OCI-LY1 (cell line): ENCODE measurements around the gene ZNF827.

Experiments
- H2AFZ ChIP-seq: fragments of 200-600 bp; sonication (generic), shearing (Covaris generic); 2 replicates; pipeline ENCODE4 v1.6.0; 2014; ENCODE audit warnings: antibody characterized with exemption, mild to moderate bottlenecking, low read length
- H3F3A ChIP-seq: fragments of 200-600 bp; sonication (generic), shearing (Covaris generic); 2 replicates; pipeline ENCODE4 v1.6.0; 2014; ENCODE audit warnings: mild to moderate bottlenecking, antibody characterized with exemption, low read length, moderate library complexity; ENCODE audit not compliant: insufficient read depth
- H3K27ac ChIP-seq: fragments of 200-600 bp; sonication (generic); 2 replicates; pipeline ENCODE4 v1.5.1; 2014; ENCODE audit warnings: low read length, mixed run types, mild to moderate bottlenecking, low read depth; ENCODE audit not compliant: poor library complexity, severe bottlenecking
- H3K27me3 ChIP-seq: fragments of 200-600 bp; sonication (generic); 2 replicates; pipeline ENCODE4 v1.6.0; 2014; ENCODE audit warnings: antibody characterized with exemption, mild to moderate bottlenecking, low read length, moderate library complexity; ENCODE audit not compliant: insufficient read depth
- H3K36me3 ChIP-seq: fragments of 200-600 bp; sonication (generic); 2 replicates; pipeline ENCODE4 v1.6.1; 2014; ENCODE audit warnings: mild to moderate bottlenecking, antibody characterized with exemption, low read length, moderate library complexity, mixed read lengths; ENCODE audit not compliant: insufficient read depth
- H3K4me1 ChIP-seq: fragments of 200-600 bp; sonication (generic); 2 replicates; pipeline ENCODE4 v1.5.1; 2014; ENCODE audit warnings: mild to moderate bottlenecking, low read length, moderate library complexity; ENCODE audit not compliant: insufficient read depth, severe bottlenecking
- H3K4me2 ChIP-seq: fragments of 200-600 bp; sonication (generic), shearing (Covaris generic); 2 replicates; pipeline ENCODE4 v1.6.1; 2014; ENCODE audit warnings: low read length
- H3K4me3 ChIP-seq: fragments of 200-600 bp; sonication (generic); 2 replicates; pipeline ENCODE4 v1.5.1; 2014; ENCODE audit warnings: low read length, low read depth, mild to moderate bottlenecking, mixed read lengths; ENCODE audit not compliant: poor library complexity, severe bottlenecking
- H3K79me2 ChIP-seq: fragments of 200-600 bp; shearing (Covaris generic); 2 replicates; pipeline ENCODE4 v1.6.1; 2016; ENCODE audit warnings: mixed run types, low read length, mixed read lengths; ENCODE audit not compliant: insufficient read depth
- H3K9ac ChIP-seq: fragments of 200-600 bp; sonication (generic), shearing (Covaris generic); 2 replicates; pipeline ENCODE4 v1.6.1; 2014; ENCODE audit warnings: mild to moderate bottlenecking, low read length, mixed read lengths
- H3K9me2 ChIP-seq: fragments of 200-600 bp; sonication (generic), shearing (Covaris generic); 2 replicates; pipeline ENCODE4 v1.6.1; 2014; ENCODE audit warnings: low read depth, mild to moderate bottlenecking, low read length, mixed read lengths
- H3K9me3 ChIP-seq: fragments of 200-600 bp; shearing (Covaris generic); 2 replicates; pipeline ENCODE4 v1.6.1; 2014; ENCODE audit warnings: low read length, mixed read lengths
- H4K20me1 ChIP-seq: fragments of 200-600 bp; sonication (generic), shearing (Covaris generic); 2 replicates; pipeline ENCODE4 v1.6.0; 2016; ENCODE audit warnings: mild to moderate bottlenecking, low read length; ENCODE audit not compliant: insufficient read depth
- CTCF ChIP-seq: fragments of 200-600 bp; sonication (generic), shearing (Covaris generic); IDR thresholded peaks from 2 replicates; pipeline ENCODE4 v1.5.1; 2017; ENCODE audit warnings: mild to moderate bottlenecking, antibody characterized with exemption, low read length, moderate library complexity, mixed read lengths
- EZH2 ChIP-seq: fragments of 200-600 bp; sonication (generic), shearing (Covaris generic); IDR thresholded peaks from 2 replicates; pipeline ENCODE4 v1.8.0; 2017; ENCODE audit warnings: borderline replicate concordance, mixed run types, mild to moderate bottlenecking, antibody characterized with exemption, low read length, moderate library complexity, mixed read lengths

The ZNF827 gene

GRCh38 chr4:145795521-145795920 lies 143.1 kb downstream of the ZNF827 start:
- H3K9me2 ChIP-seq = no peaks in the 10 kb centered on the region
- TF ChIP-seq CTCF = no peak
- no peak for TF ChIP-seq EZH2
- H3K9ac ChIP-seq = no peak overlapping the region
- no peaks in the 10 kb centered on the region for H3K27me3 ChIP-seq
- H4K20me1 ChIP-seq = no peaks in the 10 kb centered on the region
- H3K4me1 ChIP-seq = no peaks in the 10 kb centered on the region
- no peaks in the 10 kb centered on the region for H3K9me3 ChIP-seq
- H3K4me2 ChIP-seq = no peak overlapping the region
- H3F3A ChIP-seq = no peaks in the 10 kb centered on the region
- no peaks in the 10 kb centered on the region for H3K79me2 ChIP-seq
- H3K36me3 ChIP-seq = peaks cover 17% of the 10 kb centered on the region; the same call in 1 of the 2 replicates
- H3K27ac ChIP-seq = no peak overlapping the region
- H2AFZ ChIP-seq = no peak overlapping the region
- H3K4me3 ChIP-seq = no peak overlapping the region

GRCh38 chr4:145792429-145792828 lies 146.2 kb downstream of the ZNF827 start:
- Histone ChIP-seq H3K9ac (no peak overlapping the region), H3K79me2 (no peaks in the 10 kb centered on the region), H3K4me3 (no peak overlapping the region), H3K4me1 (no peaks in the 10 kb centered on the region), H3K36me3 (peaks cover 12% of the 10 kb centered on the region; the same call in 1 of the 2 replicates), H2AFZ (no peak overlapping the region), H3K9me3 (no peaks in the 10 kb centered on the region), H4K20me1 (no peaks in the 10 kb centered on the region), H3K27ac (no peak overlapping the region), H3K27me3 (no peaks in the 10 kb centered on the region), H3K9me2 (no peaks in the 10 kb centered on the region), H3K4me2 (no peak overlapping the region), H3F3A (no peaks in the 10 kb centered on the region)
- TF ChIP-seq EZH2 (no peak), CTCF (no peak)

DNA sequence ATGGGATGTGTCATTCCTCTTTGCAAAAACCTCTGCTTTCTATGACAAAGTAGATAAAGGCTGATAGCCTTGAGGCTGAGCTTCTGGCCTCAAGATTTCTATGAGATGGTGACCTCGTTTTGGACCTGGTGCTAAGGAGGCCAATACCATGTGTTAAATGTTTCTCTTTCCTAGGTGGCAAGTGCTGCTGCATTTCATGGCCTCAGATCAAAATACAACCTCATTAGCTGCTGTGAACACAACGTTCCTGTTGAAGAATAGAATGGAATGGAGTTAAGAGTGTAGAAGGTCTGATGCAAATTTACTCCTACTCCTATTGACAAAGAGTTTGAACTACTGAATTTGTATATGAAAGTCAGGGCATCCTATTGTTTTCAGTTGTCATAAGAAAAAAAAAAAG lies 146.6 kb downstream of the ZNF827 start:
- no peak overlapping the region for H3K4me2 ChIP-seq
- H3K4me3 ChIP-seq = no peak overlapping the region
- no peaks in the 10 kb centered on the region for H3K27me3 ChIP-seq
- H2AFZ ChIP-seq = no peak overlapping the region
- no peaks in the 10 kb centered on the region for H3K9me3 ChIP-seq
- H3K36me3 ChIP-seq = peaks cover 12% of the 10 kb centered on the region; the same call in 1 of the 2 replicates
- H3K27ac ChIP-seq = no peak overlapping the region
- H3K4me1 ChIP-seq = no peaks in the 10 kb centered on the region
- no peaks in the 10 kb centered on the region for H3K9me2 ChIP-seq
- TF ChIP-seq EZH2 (no peak), CTCF (no peak)
- no peaks in the 10 kb centered on the region for H3K79me2 ChIP-seq
- H3F3A ChIP-seq = no peaks in the 10 kb centered on the region
- no peak overlapping the region for H3K9ac ChIP-seq
- no peaks in the 10 kb centered on the region for H4K20me1 ChIP-seq
